Aortic smooth muscle cell (primary cell): Measurements from ENCODE around the gene GABRB3. TPM values are rescaled to one million over a fixed set of nuclear protein-coding genes. Genes with fewer than 3 reads are reported as not detected.

Experiments
- total RNA-seq: library from RNA; depleted of rRNA; stranded (reverse); fragments of >200 nt; gene quantifications from 2 replicates; pipeline ENCODE4 v1.2.3, GENCODE V29; 2014

Gene GABRB3
- 0.81 and 1.1 TPM in 2 replicates for total RNA-seq

GRCh38 chr15:26772154-26773066 lies at the start of gene GABRB3:
GABRB3 (minus strand) TSS chr15:26773066.

Other genes with a start within 250 kb of the GABRB3 start
- gene GABRA5, start 94.0 kb upstream of the GABRB3 start, total RNA-seq, result not detected in 2 replicates
- gene GABRG3, start 198.1 kb upstream of the GABRB3 start, total RNA-seq, result not detected in 2 replicates